HL-60/S4 treated with retinoic acid at 250 ng/mL for 4 days and 3 days (cell line): ENCODE measurements around the gene SLC7A8.

ENCODE experiments used
- in situ Hi-C: fragments of 300-500 bp; cut with MboI; formaldehyde crosslinking; loops from 2 replicates; pipeline ENCODE4 v1.7.0; 2022; ENCODE audit warnings: low sequenced_read_pairs

SLC7A8 gene

DNA sequence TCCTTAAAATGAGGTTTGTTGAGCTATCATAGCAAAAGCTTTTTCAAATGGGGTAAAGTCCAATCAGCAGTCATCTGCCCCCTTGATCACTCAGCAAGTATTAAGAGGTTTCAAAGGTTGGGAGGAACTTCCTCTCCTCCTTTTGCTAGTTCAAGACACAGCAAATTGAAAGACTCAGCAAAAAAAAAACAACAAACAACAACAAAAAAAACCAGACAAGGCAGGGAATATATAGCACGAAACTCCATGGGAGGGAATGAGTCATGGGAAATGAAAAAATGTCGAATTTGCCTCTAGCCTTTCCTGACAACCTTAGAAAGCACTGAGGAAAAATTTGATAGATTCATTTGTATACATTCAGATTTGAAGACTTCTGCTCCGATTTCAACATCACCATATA is 1.6 kb upstream of the SLC7A8 start:
- in situ Hi-C loops = loop anchor here (10.0 kb wide), 1 partner anchor 60 kb away; no protein-coding TSS in a partner anchor

DNA sequence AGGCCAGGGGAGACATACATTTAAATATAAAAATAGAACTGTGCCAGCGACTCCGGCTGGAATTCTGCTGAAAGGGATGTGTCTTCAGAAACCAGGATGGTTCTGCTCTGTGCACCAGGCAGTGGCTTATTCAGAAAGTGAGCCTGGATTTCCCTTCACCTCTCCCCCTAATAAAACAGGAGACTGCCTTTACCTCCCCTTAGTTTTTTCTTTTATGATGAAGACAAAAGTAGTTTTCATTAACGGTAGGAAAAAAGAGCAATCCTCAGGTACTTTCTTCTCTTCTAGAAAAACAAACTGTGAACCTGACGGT is 346 bp downstream of the SLC7A8 start:
- in situ Hi-C loops = loop anchor here (10.0 kb wide), 1 partner anchor 58 kb away; no protein-coding TSS in a partner anchor

DNA sequence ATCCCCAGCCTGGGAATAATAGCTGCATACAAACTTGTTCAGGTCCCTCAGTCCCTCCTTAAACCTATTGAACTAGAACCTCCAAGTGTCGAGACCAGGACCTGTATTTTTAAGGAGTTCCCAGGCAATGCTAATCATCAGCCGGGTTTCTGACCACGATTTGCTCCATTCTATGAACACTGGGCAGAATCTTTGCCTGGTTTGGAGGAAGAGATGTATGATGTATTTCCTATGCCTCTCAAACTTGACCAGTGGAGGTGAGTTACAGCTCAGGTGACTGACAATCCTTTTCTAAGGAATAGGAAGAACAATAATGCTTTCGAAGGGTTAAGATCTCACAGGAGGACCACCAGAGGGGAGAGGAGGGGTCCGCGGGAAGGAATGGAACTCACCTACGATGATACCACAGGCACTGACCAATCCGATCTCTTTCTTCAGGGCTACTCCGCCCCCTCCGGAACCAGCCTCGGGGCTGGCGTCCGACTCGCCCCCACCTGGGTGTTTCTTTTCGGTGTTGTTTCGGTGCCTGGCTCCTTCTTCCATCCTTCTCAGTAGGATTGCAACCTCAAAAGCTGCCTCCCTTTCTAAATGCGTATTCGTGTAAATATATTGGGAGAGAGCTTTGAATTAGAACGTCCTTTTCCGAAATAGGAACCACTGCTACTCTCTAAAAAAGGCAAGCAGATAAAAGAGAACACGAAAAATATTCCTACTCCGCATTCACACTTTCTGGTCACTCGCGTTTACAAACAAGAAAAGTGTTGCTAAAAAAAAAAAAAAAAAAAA is 895 bp downstream of the SLC7A8 start:
- in situ Hi-C loops = loop anchor here (10.0 kb wide), 1 partner anchor 58 kb away; no protein-coding TSS in a partner anchor

GRCh38 chr14:23181946-23182345 is 1.5 kb downstream of the SLC7A8 start:
- in situ Hi-C loops = loop anchor here (10.0 kb wide), 1 partner anchor 57 kb away; no protein-coding TSS in a partner anchor

DNA sequence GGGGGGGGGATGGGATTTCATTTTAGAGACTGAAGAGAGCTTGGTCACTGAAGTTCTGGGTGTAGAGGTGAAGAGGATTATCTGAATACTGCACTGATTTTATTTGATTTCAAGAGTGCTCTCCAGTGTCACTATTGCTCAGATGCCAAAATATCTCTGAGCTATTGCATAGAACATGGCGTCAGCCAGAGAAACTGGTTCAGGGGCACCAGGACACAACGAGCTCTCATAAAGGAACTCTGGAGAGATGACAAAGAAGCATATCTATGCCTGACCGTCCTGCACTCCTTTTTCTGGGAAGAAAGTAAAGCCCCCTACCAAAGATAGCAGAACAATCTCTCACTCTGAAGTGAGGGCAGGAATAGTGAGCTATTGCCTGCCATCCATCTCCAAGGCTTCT is 2.0 kb downstream of the SLC7A8 start:
- in situ Hi-C loops = loop anchor here (10.0 kb wide), 1 partner anchor 57 kb away; no protein-coding TSS in a partner anchor

DNA sequence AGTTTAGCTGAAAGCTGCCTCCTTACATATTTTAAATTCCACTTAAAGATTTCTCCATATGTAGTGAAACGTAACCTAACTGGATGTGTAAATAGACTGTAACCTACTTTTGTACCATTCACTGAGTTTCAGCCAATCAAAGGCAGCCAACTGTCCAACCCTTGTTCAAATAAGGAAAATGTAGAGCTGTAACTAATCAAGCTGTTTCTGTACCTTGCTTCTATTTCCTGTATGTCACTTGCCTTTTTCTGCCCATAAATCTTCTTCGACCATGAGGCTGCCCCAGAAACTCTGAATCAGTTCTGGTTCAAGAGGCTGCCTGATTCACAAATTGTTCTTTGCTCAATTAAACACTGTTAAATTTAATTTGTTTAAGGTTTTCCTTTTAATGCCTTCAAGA is 6.3 kb downstream of the SLC7A8 start:
- in situ Hi-C loops = no loop called here

DNA sequence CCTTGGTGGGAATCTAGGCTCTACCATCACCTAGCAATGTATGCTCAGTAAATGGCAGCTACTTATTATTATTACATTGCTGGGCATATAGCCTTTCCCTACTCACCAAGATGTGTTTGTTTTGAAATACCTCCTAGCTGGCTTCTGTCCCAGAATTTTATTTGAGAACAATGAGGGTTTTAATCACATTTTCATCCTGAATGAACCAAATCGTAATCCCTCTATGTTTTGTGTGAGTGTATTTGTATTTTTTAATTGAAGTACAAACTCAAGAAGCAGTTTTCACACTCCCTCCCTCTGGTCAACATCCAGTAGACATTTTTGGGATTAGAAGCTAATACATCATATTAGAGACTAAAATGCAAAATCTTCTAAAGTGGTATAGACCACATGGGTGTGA is 7.6 kb downstream of the SLC7A8 start:
- in situ Hi-C loops = no loop called here

GRCh38 chr14:23174296-23175184 is 8.9 kb downstream of the SLC7A8 start:
- in situ Hi-C loops = no loop called here

DNA sequence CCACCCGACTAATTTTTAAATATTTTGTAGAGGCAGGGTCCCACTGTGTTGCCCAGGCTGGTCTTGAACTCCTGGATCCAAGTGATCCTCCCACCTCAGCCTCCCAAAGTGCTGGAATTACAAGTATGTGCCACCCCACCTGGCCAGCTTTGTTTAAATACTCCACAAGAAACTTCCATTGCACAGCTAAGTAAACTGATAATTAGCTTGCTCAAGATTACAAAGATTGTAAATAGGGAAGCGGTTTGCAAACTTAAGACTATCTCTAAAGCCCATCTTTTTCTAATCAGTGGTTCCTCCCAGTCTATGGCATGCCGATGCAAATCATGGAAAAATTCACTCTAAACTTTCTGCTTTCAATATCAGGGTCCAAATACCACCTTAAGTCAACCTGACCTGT is 9.7 kb downstream of the SLC7A8 start:
- in situ Hi-C loops = no loop called here

- in situ Hi-C loops = no loop called here
Measured at GRCh38 chr14:23173031-23173430, 10.4 kb downstream of the SLC7A8 start.

GRCh38 chr14:23172574-23172973 is 10.9 kb downstream of the SLC7A8 start:
- in situ Hi-C loops = no loop called here

GRCh38 chr14:23172096-23172495 is 11.4 kb downstream of the SLC7A8 start:
- in situ Hi-C loops = no loop called here

DNA sequence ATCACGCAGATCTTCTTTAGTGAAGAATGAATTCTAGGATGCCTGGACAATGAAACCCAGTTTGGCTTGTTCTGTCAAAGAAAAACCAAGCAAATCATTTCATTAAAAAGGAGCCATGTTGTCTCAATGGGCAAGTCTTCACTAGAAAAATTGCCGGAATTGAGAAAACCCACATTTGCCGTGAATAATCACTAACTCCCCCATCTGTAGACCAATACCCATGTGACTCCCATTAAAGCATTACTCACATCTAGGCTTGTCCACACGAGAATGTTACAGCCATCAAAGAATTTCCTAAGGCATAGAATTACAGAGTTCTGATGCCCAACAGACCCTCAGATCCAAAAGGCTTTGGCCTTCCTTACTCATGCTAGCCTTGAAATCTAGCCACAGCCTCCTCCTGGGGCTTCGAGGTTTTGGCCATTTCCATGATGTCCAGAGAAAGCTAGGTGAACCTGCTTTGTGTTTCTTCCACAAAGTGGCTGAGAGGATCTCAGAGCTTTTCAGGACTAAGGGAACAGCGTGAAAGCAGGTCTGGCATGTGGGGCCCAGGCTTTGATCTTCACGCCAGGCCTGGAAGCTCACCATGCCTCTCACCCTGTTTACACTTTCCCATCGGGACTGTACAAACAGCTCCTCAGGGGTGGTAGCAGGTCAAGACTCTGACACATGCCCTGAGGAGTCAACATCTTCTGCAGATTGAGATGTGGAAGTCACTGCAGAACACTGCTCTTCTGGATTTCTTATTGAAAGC is 12.1 kb downstream of the SLC7A8 start:
- in situ Hi-C loops = no loop called here

DNA sequence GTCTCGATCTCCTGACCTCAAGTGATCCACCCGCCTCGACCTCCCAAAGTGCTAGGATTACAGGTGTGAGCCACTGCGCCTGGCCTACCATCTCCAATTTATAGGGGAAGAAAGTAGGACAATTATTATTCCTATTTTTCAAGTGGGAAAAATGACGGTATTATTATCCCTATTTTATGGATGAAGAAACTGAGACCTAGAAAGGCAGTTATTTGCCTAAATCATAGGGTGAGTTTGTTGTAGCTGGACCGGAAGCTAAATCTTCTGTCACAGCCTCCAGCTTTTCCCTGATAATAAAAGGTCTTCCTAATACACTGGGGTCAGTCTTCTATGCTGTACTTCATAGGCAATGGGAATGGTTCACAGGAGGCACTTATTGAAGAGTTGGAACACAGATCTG is 13.8 kb downstream of the SLC7A8 start:
- in situ Hi-C loops = no loop called here

DNA sequence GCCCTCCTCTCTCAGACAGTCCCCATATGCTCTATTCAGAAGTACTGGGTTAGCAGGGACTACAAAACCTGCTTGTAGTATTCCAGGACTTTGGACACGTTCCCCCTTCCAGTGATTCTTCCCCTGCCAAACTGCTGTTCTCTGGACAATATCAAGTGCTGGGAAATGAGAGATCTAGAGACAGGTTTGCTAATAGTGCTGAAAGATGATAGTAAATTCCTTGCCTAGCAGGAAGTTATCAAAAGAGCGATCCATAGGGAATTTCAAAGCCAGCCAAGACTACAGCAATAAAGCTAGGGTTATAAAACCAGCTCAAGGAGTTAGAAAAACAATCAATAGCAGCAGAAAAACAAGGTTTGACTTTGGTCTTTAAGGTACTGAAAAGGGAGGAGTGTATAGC is 15.2 kb downstream of the SLC7A8 start:
- in situ Hi-C loops = no loop called here

- in situ Hi-C loops = no loop called here
Measured at GRCh38 chr14:23167116-23167847, 16.2 kb downstream of the SLC7A8 start.

DNA sequence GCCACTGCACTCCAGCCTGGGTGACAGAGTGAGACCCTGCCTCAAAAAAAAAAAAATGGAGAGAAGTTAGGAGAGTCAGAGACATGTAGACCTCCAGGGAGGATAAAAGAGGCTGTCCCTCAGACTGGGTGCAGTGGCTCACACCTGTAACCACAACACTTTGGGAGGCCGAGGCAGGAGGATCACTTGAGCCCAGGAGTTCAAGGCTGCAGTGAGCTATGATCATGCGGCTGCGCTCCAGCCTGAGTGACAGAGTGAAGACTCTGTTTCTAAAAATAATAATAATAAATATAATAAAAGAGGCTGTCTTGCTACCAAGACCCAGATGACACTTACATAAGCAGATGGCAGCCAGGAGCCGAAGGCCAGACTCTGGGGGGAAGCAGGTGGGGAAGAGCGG is 18.5 kb downstream of the SLC7A8 start:
- in situ Hi-C loops = no loop called here

GRCh38 chr14:23164250-23164649 is 19.2 kb downstream of the SLC7A8 start:
- in situ Hi-C loops = no loop called here

DNA sequence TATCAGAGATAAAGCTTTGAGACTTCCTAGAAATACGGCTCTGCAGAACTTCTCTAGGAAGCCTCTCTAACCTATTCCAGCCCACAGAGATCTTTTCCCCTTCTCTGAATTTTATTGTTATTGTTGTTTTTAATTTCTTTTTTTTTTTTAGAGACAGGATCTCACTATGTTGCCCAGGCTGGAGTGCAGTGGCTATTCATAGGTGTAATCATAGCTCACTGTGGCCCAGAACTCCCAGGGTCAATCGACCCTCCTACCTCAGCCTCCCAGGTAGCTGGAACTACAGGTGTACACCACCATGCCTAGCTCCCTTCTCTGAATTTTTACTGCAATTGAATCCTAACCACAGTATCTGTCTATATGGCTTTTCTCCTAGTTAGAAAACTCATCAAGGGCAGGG is 19.6 kb downstream of the SLC7A8 start:
- in situ Hi-C loops = no loop called here

DNA sequence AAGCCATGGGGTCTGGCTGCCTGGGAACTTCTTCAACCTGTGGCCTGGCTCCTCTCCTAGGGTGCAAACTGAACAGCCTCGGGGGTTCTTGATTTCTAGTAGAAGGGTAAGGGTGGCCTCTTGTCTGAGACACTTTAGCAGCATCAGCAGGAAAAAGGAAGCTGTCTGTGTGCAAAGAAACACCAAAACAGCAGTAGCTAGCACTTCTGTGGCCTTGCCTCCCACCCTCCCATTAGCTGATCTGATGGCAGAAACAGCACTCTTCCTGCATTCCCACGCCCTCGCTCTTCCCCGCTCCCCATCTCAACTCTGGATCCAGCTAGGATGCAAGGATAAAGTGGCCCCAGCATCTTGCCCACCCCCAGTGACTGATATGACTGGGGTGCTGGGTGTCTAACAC is 20.7 kb downstream of the SLC7A8 start:
- in situ Hi-C loops = no loop called here

DNA sequence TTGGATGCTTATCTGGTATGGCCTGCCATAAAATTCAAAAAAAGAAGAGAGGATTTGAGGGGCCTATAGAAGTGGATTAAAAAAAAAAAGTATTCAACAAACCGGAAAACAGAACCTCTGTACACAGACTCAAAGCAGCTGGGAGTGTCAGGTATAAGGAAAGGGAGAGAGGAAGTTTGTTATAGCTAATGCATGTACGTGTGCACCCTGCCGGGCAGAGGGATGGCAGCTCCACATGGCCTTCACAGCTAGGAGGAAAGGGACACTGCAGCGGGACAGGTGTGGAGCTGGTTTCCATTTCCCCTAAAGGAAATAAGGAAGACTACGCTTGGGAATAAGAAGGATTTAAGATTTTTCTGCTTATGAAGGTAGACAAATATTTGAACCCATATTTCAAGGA is 21.5 kb downstream of the SLC7A8 start:
- in situ Hi-C loops = no loop called here
